HepG2 (cell line): Measurements from ENCODE around the gene GLI3.

Experiments
- BCL3 ChIP-seq: sonication (generic); formaldehyde crosslinking; IDR thresholded peaks from 2 replicates; pipeline ENCODE4 v1.5.1; 2020; ENCODE audit warnings: mild to moderate bottlenecking, missing genetic modification reagents, moderate library complexity
- FOXJ3 ChIP-seq: sonication (generic); formaldehyde crosslinking; IDR thresholded peaks from 2 replicates; pipeline ENCODE4 v1.4.0; 2020; ENCODE audit warnings: missing genetic modification reagents, mild to moderate bottlenecking, borderline replicate concordance
- HNF4A ChIP-seq: sonication (generic); formaldehyde crosslinking; IDR thresholded peaks from 2 replicates; pipeline ENCODE4 v1.4.0; 2020; ENCODE audit warnings: missing genetic modification reagents
- POLR2A ChIP-seq, 2 experiments: IDR thresholded peaks; 2 replicates each; pipeline ENCODE4 v1.6.1; 2011; ENCODE audit warnings: low read depth in 2 of 2, low read length in 2 of 2, mild to moderate bottlenecking in 1 of 2, moderate library complexity in 1 of 2; ENCODE audit not compliant: insufficient read depth in 1 of 2
- STAT5B ChIP-seq: sonication (generic); formaldehyde crosslinking; IDR thresholded peaks from 2 replicates; pipeline ENCODE4 v1.4.0; 2020; ENCODE audit warnings: missing genetic modification reagents
- U2AF1 ChIP-seq: fragments of 200-400 bp; formaldehyde crosslinking; optimal IDR thresholded peaks from 2 replicates; pipeline ENCODE3; 2017; ENCODE audit warnings: mild to moderate bottlenecking, low read depth, low read length
- ZNF207 ChIP-seq: fragments of 450-650 bp; IDR thresholded peaks from 2 replicates; pipeline ENCODE4 v1.6.1; 2016; ENCODE audit warnings: antibody characterized with exemption, borderline replicate concordance
- ZNF350 ChIP-seq: sonication (generic); formaldehyde crosslinking; IDR thresholded peaks from 2 replicates; pipeline ENCODE4 v1.4.0; 2020; ENCODE audit warnings: mild to moderate bottlenecking, low read depth, missing genetic modification reagents, borderline replicate concordance
- ZNF580 ChIP-seq: IDR thresholded peaks from 2 replicates; pipeline ENCODE4 v1.6.1; 2016; ENCODE audit warnings: low read depth, borderline replicate concordance

- TF ChIP-seq HNF4A (no peak), U2AF1 (no peak), POLR2A (IDR thresholded peaks at IDR 0.05; ENCODE audit: insufficient read depth in 1 of 2, low read depth in 2 of 2, low read length in 2 of 2) (no peak), FOXJ3 (CRISPR knock-in tag) (no peak), STAT5B (CRISPR knock-in tag) (no peak), BCL3 (CRISPR knock-in tag) (no peak), ZNF207 (no peak), ZNF350 (CRISPR knock-in tag) (no peak), ZNF580 (CRISPR knock-in tag) (no peak)
These were observed 258.2 kb downstream of the GLI3 start for GRCh38 chr7:41978858-41979257.
